ENCODE results near the gene SERPINC1.

SERPINC1 gene

DNA sequence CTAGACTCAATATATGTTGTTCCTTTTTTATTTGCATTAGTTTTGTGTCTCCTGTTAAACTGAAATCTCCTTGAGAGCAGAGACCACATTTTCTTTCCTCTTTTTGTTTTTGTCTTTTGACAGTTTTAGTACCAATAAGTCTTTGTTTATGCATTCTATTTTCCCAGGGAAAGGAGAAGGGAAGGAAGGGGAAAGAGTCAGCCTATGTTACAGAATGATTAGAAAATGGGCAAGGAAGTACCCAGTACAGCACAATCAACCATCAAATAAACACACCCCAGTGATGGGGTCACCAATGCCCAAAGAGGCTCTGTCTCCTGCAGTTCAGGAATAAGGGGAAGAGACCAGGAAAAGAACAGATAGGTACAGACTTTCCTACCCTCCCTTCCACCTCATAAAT, 38.9 kb downstream of the SERPINC1 start:
- TF ChIP-seq, protein P1, sequence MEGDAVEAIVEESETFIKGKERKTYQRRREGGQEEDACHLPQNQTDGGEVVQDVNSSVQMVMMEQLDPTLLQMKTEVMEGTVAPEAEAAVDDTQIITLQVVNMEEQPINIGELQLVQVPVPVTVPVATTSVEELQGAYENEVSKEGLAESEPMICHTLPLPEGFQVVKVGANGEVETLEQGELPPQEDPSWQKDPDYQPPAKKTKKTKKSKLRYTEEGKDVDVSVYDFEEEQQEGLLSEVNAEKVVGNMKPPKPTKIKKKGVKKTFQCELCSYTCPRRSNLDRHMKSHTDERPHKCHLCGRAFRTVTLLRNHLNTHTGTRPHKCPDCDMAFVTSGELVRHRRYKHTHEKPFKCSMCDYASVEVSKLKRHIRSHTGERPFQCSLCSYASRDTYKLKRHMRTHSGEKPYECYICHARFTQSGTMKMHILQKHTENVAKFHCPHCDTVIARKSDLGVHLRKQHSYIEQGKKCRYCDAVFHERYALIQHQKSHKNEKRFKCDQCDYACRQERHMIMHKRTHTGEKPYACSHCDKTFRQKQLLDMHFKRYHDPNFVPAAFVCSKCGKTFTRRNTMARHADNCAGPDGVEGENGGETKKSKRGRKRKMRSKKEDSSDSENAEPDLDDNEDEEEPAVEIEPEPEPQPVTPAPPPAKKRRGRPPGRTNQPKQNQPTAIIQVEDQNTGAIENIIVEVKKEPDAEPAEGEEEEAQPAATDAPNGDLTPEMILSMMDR (IDR thresholded peaks at IDR 0.05; ENCODE audit: low read length, missing control alignments) = no peak
- DNase-seq (ENCODE audit: low read depth) = no peak
- no peak overlapping the region for H3K4me3 ChIP-seq (replicated peaks; ENCODE audit: low read depth, low read length)

DNA sequence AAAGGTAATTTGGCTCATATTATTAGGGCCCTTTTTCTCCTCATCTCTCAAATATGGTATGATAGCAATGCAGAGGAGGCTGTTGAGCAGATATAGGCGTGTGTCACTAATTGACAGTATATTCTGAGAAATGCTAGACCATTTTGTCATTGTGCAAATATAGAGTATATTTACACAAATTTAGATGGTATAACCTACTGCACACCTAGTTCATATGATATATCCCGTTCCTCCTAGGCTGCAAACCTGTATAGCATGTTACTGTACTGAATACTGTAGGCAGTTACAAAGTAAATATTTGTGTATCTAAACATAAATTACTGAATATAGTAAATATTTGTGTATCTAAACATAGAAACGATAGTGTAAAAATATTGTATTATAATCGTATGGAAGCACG, 40.4 kb downstream of the SERPINC1 start:
- no peak for DNase-seq (ENCODE audit: low read depth)
- TF ChIP-seq, protein P1 (IDR thresholded peaks at IDR 0.05; ENCODE audit: low read length, missing control alignments) = no peak
- H3K4me3 ChIP-seq (replicated peaks; ENCODE audit: low read depth, low read length) = no peak overlapping the region

DNA sequence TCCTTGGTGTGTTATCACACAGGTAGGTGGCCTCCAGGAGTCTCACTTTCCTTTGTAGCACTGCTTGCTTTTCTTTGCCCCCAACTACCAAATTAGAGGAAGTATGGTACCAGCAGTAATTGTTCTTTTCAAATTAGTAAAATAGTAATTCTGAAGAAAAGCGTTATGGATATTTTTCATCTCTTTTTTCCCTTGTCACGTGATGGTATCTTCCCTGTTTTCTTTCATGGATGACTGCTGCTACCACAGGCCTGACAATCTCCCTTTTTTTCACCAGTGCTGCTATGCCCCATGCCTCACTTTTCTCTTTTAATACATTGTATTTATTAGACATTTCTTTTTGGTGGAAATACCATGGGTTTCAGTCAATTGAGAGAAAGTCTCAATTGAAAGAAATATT, 45.6 kb downstream of the SERPINC1 start:
- DNase-seq (ENCODE audit: low read depth) = no peak
- no peak overlapping the region for H3K4me3 ChIP-seq (replicated peaks; ENCODE audit: low read depth, low read length)
- TF ChIP-seq, protein P1 (IDR thresholded peaks at IDR 0.05; ENCODE audit: low read length, missing control alignments) = no peak

DNA sequence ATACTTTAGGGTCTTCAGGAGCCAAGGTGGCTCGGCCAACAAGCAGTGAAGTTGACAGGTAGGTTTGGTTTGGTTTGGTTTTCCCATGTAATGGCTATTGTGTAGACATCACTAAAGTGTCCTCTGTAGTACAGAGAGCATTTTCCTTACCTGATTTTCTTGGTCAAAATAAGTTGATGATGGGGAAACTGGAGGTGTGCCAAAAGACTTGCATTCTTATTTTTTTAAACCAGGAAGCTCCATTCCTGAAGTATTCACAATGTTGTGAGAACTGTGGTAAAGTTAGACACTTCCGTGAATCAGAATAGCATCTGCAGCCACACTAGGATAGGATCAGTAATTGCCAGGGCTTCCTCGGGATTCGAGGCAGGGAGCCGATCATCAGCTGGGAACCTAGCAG, 46.0 kb downstream of the SERPINC1 start:
- H3K4me3 ChIP-seq (replicated peaks; ENCODE audit: low read depth, low read length) = no peak overlapping the region
- DNase-seq (ENCODE audit: low read depth) = no peak
- TF ChIP-seq, protein P1 (IDR thresholded peaks at IDR 0.05; ENCODE audit: low read length, missing control alignments) = no peak

DNA sequence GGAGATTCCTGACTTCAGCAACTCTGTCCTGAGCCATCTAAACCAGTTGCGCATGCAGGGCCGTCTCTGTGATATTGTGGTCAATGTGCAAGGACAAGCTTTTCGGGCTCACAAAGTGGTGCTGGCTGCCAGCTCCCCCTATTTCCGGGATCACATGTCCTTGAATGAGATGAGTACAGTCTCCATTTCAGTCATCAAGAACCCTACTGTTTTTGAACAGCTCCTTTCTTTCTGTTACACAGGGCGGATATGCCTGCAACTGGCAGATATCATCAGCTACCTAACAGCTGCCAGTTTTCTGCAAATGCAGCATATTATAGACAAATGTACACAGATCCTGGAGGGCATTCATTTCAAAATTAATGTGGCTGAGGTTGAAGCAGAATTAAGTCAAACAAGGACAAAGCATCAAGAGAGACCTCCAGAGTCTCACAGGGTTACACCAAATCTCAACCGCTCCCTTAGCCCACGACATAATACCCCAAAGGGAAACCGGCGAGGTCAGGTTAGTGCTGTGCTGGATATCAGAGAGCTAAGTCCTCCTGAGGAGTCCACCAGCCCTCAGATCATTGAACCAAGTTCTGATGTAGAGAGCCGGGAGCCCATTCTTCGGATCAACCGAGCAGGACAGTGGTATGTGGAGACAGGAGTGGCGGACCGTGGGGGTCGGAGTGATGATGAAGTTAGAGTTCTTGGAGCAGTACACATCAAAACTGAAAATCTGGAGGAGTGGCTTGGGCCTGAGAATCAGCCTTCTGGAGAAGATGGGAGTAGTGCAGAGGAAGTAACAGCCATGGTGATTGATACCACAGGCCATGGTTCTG, 46.7 kb downstream of the SERPINC1 start:
- TF ChIP-seq, protein P1 (IDR thresholded peaks at IDR 0.05; ENCODE audit: low read length, missing control alignments) = no peak
- no peak overlapping the region for H3K4me3 ChIP-seq (replicated peaks; ENCODE audit: low read depth, low read length)
- DNase-seq (ENCODE audit: low read depth) = no peak

DNA sequence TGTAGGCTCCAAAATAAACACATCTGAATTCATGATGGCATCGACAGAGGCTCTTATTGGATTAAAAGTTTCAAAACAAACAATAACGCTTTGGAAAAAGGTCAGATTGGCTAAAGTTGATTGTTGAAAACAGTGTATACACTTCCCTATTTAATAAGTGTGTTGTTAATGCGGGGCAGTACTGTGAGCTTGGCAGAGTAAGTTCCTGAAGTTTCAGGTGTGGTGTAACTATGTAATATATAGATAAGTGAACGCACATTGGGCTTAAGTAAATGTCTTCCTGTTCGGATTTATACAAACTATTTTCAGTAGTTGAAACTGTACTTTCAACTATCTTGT, 48.1 kb downstream of the SERPINC1 start:
- TF ChIP-seq, protein P1 (IDR thresholded peaks at IDR 0.05; ENCODE audit: low read length, missing control alignments) = no peak
- H3K4me3 ChIP-seq (replicated peaks; ENCODE audit: low read depth, low read length) = peak overlapping the region; percentile 96
- DNase-seq (ENCODE audit: low read depth) = no peak

Data from fibroblast of pulmonary artery (primary cell).